Neuronal stem cell (in vitro differentiated cells): ENCODE results near the gene GCKR.

Experiments used
- DNase-seq: peaks from one replicate; pipeline ENCODE4 v3.0.0-alpha.2; 2013; ENCODE audit warnings: low spot score
- H2AFZ ChIP-seq: one replicate; pipeline ENCODE4 v1.6.1; 2013; ENCODE audit warnings: mild to moderate bottlenecking, low read length, inconsistent platforms
- H2AK5ac ChIP-seq: 2 replicates; pipeline ENCODE4 v1.6.1; 2013; ENCODE audit warnings: low read depth, mild to moderate bottlenecking, inconsistent platforms, low read length, moderate library complexity, mixed read lengths
- H2BK120ac ChIP-seq: 2 replicates; pipeline ENCODE4 v1.6.1; 2013; ENCODE audit warnings: low read depth, mild to moderate bottlenecking, inconsistent platforms, low read length, moderate library complexity, mixed read lengths
- H2BK12ac ChIP-seq: one replicate; pipeline ENCODE4 v1.6.1; 2013; ENCODE audit warnings: low read length, inconsistent platforms
- H2BK15ac ChIP-seq: 2 replicates; pipeline ENCODE4 v1.6.1; 2013; ENCODE audit warnings: mild to moderate bottlenecking, low read length, inconsistent platforms, mixed read lengths
- H2BK5ac ChIP-seq: one replicate; pipeline ENCODE4 v1.6.1; 2013; ENCODE audit warnings: inconsistent platforms, mild to moderate bottlenecking, low read length, moderate library complexity
- H3K14ac ChIP-seq: one replicate; pipeline ENCODE4 v1.6.1; 2013; ENCODE audit warnings: low read length, inconsistent platforms
- H3K18ac ChIP-seq: 2 replicates; pipeline ENCODE4 v1.6.1; 2013; ENCODE audit warnings: low read length, inconsistent platforms
- H3K23ac ChIP-seq: 2 replicates; pipeline ENCODE4 v1.6.1; 2013; ENCODE audit warnings: low read depth, mild to moderate bottlenecking, mixed read lengths, low read length, inconsistent platforms; ENCODE audit not compliant: poor library complexity
- H3K27ac ChIP-seq: replicated peaks from 3 replicates; pipeline ENCODE4 v1.5.1; 2013; ENCODE audit warnings: low read length, inconsistent platforms
- H3K27me3 ChIP-seq, 3 experiments: 2 replicates each; pipeline ENCODE4 v1.6.1; 2013; ENCODE audit warnings: low read length in 3 of 3, mild to moderate bottlenecking in 2 of 3, inconsistent platforms in 1 of 3, low read depth in 1 of 3, mixed read lengths in 1 of 3, moderate library complexity in 1 of 3; ENCODE audit not compliant: control insufficient read depth in 3 of 3, insufficient read depth in 3 of 3
- H3K36me3 ChIP-seq, 2 donors: replicated peaks in 1 of 2; 2 replicates each; pipeline ENCODE4 v1.6.1; 2013; ENCODE audit warnings: low read length in 2 of 2; ENCODE audit not compliant: control insufficient read depth in 2 of 2, insufficient read depth in 2 of 2
- H3K4ac ChIP-seq: 2 replicates; pipeline ENCODE4 v1.6.1; 2013; ENCODE audit warnings: inconsistent platforms, mild to moderate bottlenecking, low read length, moderate library complexity
- H3K4me1 ChIP-seq, 2 donors: 1 replicate in 1 of 2; 2 replicates in 1 of 2; pipeline ENCODE4 v1.6.1; 2013; ENCODE audit warnings: low read length in 2 of 2, low read depth in 1 of 2; ENCODE audit not compliant: control insufficient read depth in 2 of 2, insufficient read depth in 1 of 2
- H3K4me2 ChIP-seq: one replicate; pipeline ENCODE4 v1.6.1; 2013; ENCODE audit warnings: mild to moderate bottlenecking, low read length, inconsistent platforms; ENCODE audit not compliant: insufficient read depth, poor library complexity, severe bottlenecking
- H3K4me3 ChIP-seq, 2 donors: 2 replicates each; pipeline ENCODE4 v1.5.1; 2013; ENCODE audit warnings: low read length in 2 of 2, mild to moderate bottlenecking in 2 of 2, inconsistent platforms in 1 of 2, moderate library complexity in 1 of 2
- H3K79me1 ChIP-seq: one replicate; pipeline ENCODE4 v1.6.1; 2013; ENCODE audit warnings: low read depth, mild to moderate bottlenecking, inconsistent platforms, low read length, moderate library complexity
- H3K9ac ChIP-seq: one replicate; pipeline ENCODE4 v1.6.1; 2013; ENCODE audit warnings: mild to moderate bottlenecking, low read depth, low read length, inconsistent platforms; ENCODE audit not compliant: poor library complexity
- H3K9me3 ChIP-seq, 2 donors: replicated peaks in 1 of 2; 2 replicates each; pipeline versions ENCODE3 to v1.6.1; 2013; ENCODE audit warnings: low read length in 2 of 2, mild to moderate bottlenecking in 2 of 2, inconsistent platforms in 1 of 2, low read depth in 1 of 2, mixed read lengths in 1 of 2, moderate library complexity in 1 of 2; ENCODE audit not compliant: control insufficient read depth in 2 of 2, insufficient read depth in 1 of 2
- H4K8ac ChIP-seq: one replicate; pipeline ENCODE4 v1.6.1; 2013; ENCODE audit warnings: low read depth, mild to moderate bottlenecking, inconsistent platforms, low read length, moderate library complexity
- H4K91ac ChIP-seq: one replicate; pipeline ENCODE4 v1.6.1; 2013; ENCODE audit warnings: low read length, low read depth, mild to moderate bottlenecking, inconsistent platforms; ENCODE audit not compliant: poor library complexity
- WGBS, 2 donors: extraction: QIAGEN DNeasy Blood & Tissue Kit; methylation state at CpG; one replicate each; pipeline ENCODE4 v1.1.7; 2013; ENCODE audit warnings: missing lambda C conversion rate in 2 of 2, mixed read lengths in 1 of 2; ENCODE audit not compliant: insufficient read length in 2 of 2, insufficient replicate concordance in 1 of 2; ENCODE audit errors: extremely low coverage in 2 of 2; 5-methylcytosine and 5-hydroxymethylcytosine counted together

Gene GCKR

GRCh38 chr2:27453968-27454367 is 42.7 kb upstream of the GCKR start:
- no peak overlapping the region for H3K23ac ChIP-seq
- H3K4me3 ChIP-seq: no peak overlapping the region
- no peak overlapping the region for H2BK5ac ChIP-seq
- no peak for DNase-seq
- H3K4me2 ChIP-seq: no peak overlapping the region
- H4K8ac ChIP-seq: no peak overlapping the region
- no peaks in the 10 kb centered on the region for H3K79me1 ChIP-seq
- no peak overlapping the region for H3K18ac ChIP-seq
- no peak overlapping the region for H2BK120ac ChIP-seq
- no peak overlapping the region for H2AFZ ChIP-seq
- no peak overlapping the region for H3K27ac ChIP-seq
- no peak overlapping the region for H3K14ac ChIP-seq
- no peaks in the 10 kb centered on the region for H3K27me3 ChIP-seq
- H2BK12ac ChIP-seq: no peak overlapping the region
- peaks cover 31 to 79% of the 10 kb centered on the region in 2 donors for H3K36me3 ChIP-seq
- H2BK15ac ChIP-seq: no peak overlapping the region
- WGBS, 2 donors: no CpG with 5 or more reads among the region's 7 CpGs
- H3K4me1 ChIP-seq: no peaks in the 10 kb centered on the region
- no peak overlapping the region for H2AK5ac ChIP-seq
- H3K4ac ChIP-seq: no peak overlapping the region
- H3K9ac ChIP-seq: no peak overlapping the region
- H4K91ac ChIP-seq: no peak overlapping the region
- no peaks in the 10 kb centered on the region for H3K9me3 ChIP-seq

DNA sequence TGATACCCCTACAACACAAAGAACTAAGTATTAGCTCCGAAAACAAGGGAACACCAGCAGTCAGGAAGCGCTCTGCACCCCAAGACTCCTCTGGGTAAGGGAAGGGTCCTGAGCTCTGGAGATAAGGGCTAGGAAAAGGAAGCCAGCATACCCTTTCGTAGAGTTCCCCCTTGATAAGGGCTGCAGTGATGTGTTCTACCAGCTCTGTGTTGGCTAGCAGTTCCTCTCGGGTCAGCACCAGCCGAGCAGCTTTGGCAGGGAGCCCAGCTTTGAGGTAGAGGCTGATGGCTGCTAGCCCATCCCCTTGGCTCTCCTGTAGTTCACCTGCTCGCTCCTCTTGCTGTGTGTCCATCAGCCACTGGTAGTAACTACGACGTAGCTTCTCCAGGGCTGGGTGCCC is 35.5 kb upstream of the GCKR start:
- Histone ChIP-seq H3K27ac (no peak overlapping the region), H2BK120ac (no peak overlapping the region)
- no peak for DNase-seq

DNA sequence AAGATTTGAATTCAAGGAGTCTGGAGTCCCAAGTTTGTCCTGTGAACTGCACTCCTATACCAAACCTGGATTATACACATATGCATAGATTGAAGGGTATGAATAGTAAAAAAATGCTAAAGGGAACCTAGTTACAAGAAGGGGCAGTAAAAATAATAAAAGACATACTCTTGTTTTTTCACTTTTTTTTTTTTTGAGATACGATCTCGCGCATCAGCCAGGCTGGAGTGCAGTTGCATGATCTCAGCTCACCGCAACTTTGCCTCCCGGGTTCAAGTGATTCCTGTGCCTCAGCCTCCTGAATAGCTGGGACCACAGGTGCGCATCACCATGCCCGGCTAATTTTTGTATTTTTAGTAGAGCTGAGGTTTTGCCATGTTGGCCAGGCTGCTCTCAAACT is 32.2 kb upstream of the GCKR start:
- no peak overlapping the region for H2BK12ac ChIP-seq
- no peak overlapping the region for H4K8ac ChIP-seq
- no peak overlapping the region for H2AFZ ChIP-seq
- H3K9me3 ChIP-seq: peaks cover 0 to 3% of the 10 kb centered on the region in 2 donors
- H3K27ac ChIP-seq: no peak overlapping the region
- no CpG with 5 or more reads among the region's 7 CpGs for WGBS, 2 donors
- H2AK5ac ChIP-seq: no peak overlapping the region
- no peaks in the 10 kb centered on the region for H3K79me1 ChIP-seq
- H3K36me3 ChIP-seq: peaks cover 3 to 13% of the 10 kb centered on the region in 2 donors
- peaks cover 0 to 2% of the 10 kb centered on the region in 2 donors for H3K4me1 ChIP-seq
- H3K27me3 ChIP-seq: no peaks in the 10 kb centered on the region
- H2BK5ac ChIP-seq: no peak overlapping the region
- H3K9ac ChIP-seq: no peak overlapping the region
- H2BK120ac ChIP-seq: no peak overlapping the region
- no peak overlapping the region for H3K4ac ChIP-seq
- H4K91ac ChIP-seq: no peak overlapping the region
- H3K4me3 ChIP-seq: no peak overlapping the region
- no peak overlapping the region for H3K18ac ChIP-seq
- DNase-seq: no peak
- no peak overlapping the region for H3K23ac ChIP-seq
- no peak overlapping the region for H3K4me2 ChIP-seq
- no peak overlapping the region for H3K14ac ChIP-seq
- no peak overlapping the region for H2BK15ac ChIP-seq

More for the DNA sequence above, 35.5 kb upstream of the GCKR start:
- H3K4me3 ChIP-seq: no peak overlapping the region
- H3K4ac ChIP-seq: no peak overlapping the region
- H3K23ac ChIP-seq: peak overlapping the region; percentile 31
- peaks cover 0 to 3% of the 10 kb centered on the region in 2 donors for H3K9me3 ChIP-seq
- no peaks in the 10 kb centered on the region for H3K79me1 ChIP-seq
- no peak overlapping the region for H4K91ac ChIP-seq
- no peak overlapping the region for H2BK5ac ChIP-seq
- H3K9ac ChIP-seq: no peak overlapping the region
- H3K36me3 ChIP-seq: peaks cover 18 to 44% of the 10 kb centered on the region in 2 donors
- H3K18ac ChIP-seq: no peak overlapping the region
- no peak overlapping the region for H2AFZ ChIP-seq
- H3K27me3 ChIP-seq: no peaks in the 10 kb centered on the region
- H3K14ac ChIP-seq: no peak overlapping the region
- no peak overlapping the region for H2BK15ac ChIP-seq
- no peak overlapping the region for H4K8ac ChIP-seq
- no peak overlapping the region for H2BK12ac ChIP-seq
- no peak overlapping the region for H3K4me2 ChIP-seq
- WGBS, 2 donors: no CpG with 5 or more reads among the region's 8 CpGs
- peaks cover 0 to 2% of the 10 kb centered on the region in 2 donors for H3K4me1 ChIP-seq
- no peak overlapping the region for H2AK5ac ChIP-seq

DNA sequence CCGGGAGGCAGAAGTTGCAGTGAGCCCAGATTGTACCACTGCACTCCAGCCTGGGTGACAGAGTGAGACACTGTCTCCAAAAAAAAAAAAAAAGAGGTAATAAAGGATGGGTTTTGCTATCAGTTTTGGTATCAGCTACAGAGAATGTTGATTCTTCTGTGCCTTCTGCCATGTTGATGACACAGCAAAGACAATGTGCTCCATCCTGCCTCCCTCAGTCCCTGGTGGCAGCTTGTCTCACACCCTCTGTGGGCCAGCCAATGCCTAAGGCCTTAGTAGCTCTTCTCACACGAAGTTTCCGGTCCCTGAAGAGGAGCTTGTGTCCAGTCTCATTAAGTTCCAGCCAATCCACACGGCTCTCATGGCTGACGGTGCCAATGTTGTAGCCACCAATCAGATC is 24.7 kb upstream of the GCKR start:
- H3K4me3 ChIP-seq: no peak overlapping the region
- WGBS, 2 donors: no CpG with 5 or more reads among the region's 5 CpGs
- H3K18ac ChIP-seq: no peak overlapping the region
- no peak overlapping the region for H3K4ac ChIP-seq
- H3K79me1 ChIP-seq: no peaks in the 10 kb centered on the region
- no peak overlapping the region for H2BK5ac ChIP-seq
- H3K27ac ChIP-seq: no peak overlapping the region
- H3K9ac ChIP-seq: no peak overlapping the region
- H3K23ac ChIP-seq: no peak overlapping the region
- no peak overlapping the region for H2AFZ ChIP-seq
- H2BK15ac ChIP-seq: no peak overlapping the region
- H3K9me3 ChIP-seq: no peaks in the 10 kb centered on the region
- H3K27me3 ChIP-seq: no peaks in the 10 kb centered on the region
- no peak overlapping the region for H4K8ac ChIP-seq
- no peak overlapping the region for H3K14ac ChIP-seq
- H4K91ac ChIP-seq: no peak overlapping the region
- H2AK5ac ChIP-seq: no peak overlapping the region
- H2BK120ac ChIP-seq: no peak overlapping the region
- H3K4me2 ChIP-seq: no peak overlapping the region
- no peaks in the 10 kb centered on the region for H3K4me1 ChIP-seq
- H3K36me3 ChIP-seq: peaks cover 5 to 32% of the 10 kb centered on the region in 2 donors
- DNase-seq: no peak
- H2BK12ac ChIP-seq: no peak overlapping the region
